Breast epithelium (tissue), 3 donors: Measurements from ENCODE around the gene RPL37A.

ENCODE experiments used
- POLR2A ChIP-seq: fragments of 450-650 bp; IDR thresholded peaks from one replicate; pipeline ENCODE4 v1.6.1; 2016; ENCODE audit warnings: antibody characterized with exemption, mild to moderate bottlenecking, moderate library complexity
- POLR2AphosphoS5 ChIP-seq, 3 donors: sonication (generic); formaldehyde crosslinking; IDR thresholded peaks; one replicate each; pipeline ENCODE4 v1.6.1; 2017; ENCODE audit warnings: antibody characterized with exemption in 3 of 3
- TF ChIP-seq, protein P1 (sequence below), 3 donors: fragments of 450-650 bp; IDR thresholded peaks; one replicate each; pipeline ENCODE4 v1.5.1; 2016 to 2017; ENCODE audit warnings: antibody characterized with exemption in 3 of 3, mild to moderate bottlenecking in 3 of 3, moderate library complexity in 3 of 3

- TF ChIP-seq, protein P1, sequence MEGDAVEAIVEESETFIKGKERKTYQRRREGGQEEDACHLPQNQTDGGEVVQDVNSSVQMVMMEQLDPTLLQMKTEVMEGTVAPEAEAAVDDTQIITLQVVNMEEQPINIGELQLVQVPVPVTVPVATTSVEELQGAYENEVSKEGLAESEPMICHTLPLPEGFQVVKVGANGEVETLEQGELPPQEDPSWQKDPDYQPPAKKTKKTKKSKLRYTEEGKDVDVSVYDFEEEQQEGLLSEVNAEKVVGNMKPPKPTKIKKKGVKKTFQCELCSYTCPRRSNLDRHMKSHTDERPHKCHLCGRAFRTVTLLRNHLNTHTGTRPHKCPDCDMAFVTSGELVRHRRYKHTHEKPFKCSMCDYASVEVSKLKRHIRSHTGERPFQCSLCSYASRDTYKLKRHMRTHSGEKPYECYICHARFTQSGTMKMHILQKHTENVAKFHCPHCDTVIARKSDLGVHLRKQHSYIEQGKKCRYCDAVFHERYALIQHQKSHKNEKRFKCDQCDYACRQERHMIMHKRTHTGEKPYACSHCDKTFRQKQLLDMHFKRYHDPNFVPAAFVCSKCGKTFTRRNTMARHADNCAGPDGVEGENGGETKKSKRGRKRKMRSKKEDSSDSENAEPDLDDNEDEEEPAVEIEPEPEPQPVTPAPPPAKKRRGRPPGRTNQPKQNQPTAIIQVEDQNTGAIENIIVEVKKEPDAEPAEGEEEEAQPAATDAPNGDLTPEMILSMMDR (IDR thresholded peaks at IDR 0.05) = no peak
- TF ChIP-seq POLR2AphosphoS5 (IDR thresholded peaks at IDR 0.05) (no peak), POLR2A (no peak)
Measured at GRCh38 chr2:216517447-216518225, 19.0 kb downstream of the RPL37A start.
